IPS DF 4.7 (cell line): ENCODE results near the gene EPHA2.

ENCODE experiments used
- DNase-seq: peaks from one replicate; pipeline ENCODE4 v3.0.0-alpha.2; 2013; ENCODE audit warnings: low spot score; ENCODE audit errors: extremely low read depth

Gene EPHA2

GRCh38 chr1:16134906-16135305 lies 21.0 kb downstream of the EPHA2 start:
- DNase-seq: no peak

DNA sequence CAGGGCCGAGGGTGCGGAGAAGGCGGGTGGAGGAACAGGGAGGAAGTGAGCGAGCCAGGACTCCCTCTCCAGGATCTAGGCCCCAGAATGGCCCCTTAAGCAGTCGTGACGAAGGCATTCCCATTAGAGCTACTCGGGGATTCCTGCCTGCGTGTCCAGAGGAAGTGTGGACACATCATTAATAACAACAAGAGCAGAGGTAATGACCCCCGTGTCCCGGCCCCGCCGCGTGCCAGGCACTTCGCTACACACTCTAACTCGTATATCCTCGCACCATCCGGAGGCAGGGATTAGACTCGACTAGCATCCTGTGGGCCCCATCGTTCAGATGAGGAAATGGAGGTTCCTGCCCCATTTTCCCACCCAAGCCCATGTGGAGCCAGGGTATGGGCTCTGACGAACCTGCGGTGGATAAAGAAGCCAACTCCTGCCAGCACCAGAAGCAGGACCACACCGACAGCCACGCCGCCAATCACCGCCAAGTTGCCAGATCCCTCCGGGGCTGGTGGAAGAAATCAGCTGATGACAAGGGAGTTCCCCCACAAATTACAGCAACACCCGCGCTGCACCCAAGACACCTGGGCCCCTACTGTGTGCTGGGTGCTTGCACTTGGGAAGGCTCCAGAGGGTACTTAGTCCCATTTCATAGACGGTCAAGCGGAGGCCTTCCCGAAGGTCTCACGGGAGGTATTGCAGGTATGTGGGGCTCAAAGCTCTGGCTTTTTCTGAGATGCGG lies 21.6 kb downstream of the EPHA2 start:
- no peak for DNase-seq

- no peak for DNase-seq
Measured at GRCh38 chr1:16133007-16133961, 22.6 kb downstream of the EPHA2 start.

- no peak for DNase-seq
Measured at GRCh38 chr1:16132325-16132785, 23.5 kb downstream of the EPHA2 start.

DNA sequence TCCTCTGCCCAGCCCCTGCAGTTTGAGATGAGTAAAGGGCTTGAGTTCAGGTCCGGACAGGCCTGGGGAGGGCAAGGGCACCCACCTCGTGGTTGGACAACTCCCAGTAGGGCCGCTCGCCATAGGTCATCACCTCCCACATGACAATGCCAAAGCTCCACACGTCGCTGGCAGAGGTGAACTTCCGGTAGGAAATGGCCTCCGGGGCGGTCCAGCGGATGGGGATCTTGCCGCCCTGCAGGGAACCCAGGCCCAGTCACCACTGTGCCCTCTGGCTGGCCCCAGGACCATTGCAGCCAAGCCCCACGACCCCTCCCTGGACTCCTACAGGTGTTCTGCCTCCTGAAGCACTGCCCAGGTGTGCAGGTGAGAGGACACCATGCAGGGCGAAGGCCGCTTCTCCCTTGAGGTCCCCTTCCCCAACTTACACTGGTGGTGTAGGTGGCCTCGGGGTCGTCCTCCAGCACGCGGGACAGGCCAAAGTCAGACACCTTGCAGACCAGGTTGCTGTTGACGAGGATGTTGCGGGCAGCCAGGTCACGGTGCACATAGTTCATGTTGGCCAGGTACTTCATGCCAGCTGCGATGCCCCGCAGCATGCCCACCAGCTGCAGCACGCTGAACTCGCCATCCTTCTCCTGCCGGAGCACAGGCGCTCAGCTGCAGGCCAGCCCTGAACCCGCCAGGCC lies 24.1 kb downstream of the EPHA2 start:
- DNase-seq: no peak

DNA sequence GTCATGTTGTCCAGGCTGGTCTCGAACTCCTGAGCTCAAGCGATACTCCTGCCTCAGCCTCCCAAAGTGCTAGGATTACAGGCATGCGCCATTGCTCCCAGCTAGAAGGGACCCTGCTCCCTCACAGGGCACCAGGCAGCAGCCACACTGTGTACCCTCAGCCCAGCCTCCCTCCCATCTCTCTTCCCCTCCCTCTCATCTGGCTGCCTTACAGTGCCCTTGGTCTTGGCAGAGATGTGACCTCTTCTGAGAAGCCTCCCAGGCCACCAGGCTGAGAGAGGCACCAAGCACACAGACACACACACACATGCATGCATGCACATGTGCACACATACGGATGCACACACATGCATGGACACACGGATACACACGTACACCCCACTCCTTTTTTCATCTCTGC lies 25.0 kb downstream of the EPHA2 start:
- no peak for DNase-seq

GRCh38 chr1:16129921-16130543 lies 25.8 kb downstream of the EPHA2 start:
- DNase-seq: no peak

DNA sequence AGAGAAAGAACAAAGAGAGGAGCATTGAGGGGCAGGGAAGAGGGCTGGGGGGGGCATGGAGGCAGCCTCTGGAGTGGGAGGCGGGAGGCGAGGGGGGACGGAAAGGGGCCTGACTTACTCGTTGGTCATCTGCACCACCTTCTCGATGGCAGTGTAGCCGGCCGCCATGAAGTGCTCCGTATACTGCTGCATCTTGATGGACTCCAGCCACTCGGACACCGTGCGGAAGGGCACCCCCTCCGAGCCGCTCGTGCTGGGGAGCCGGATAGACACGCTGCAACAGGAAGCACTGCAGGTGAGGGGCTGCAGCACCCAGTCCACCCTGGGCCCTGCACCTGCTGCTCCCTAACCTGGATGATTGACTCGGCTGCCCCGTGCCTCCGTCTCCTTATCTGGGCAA lies 26.6 kb downstream of the EPHA2 start:
- DNase-seq: no peak

DNA sequence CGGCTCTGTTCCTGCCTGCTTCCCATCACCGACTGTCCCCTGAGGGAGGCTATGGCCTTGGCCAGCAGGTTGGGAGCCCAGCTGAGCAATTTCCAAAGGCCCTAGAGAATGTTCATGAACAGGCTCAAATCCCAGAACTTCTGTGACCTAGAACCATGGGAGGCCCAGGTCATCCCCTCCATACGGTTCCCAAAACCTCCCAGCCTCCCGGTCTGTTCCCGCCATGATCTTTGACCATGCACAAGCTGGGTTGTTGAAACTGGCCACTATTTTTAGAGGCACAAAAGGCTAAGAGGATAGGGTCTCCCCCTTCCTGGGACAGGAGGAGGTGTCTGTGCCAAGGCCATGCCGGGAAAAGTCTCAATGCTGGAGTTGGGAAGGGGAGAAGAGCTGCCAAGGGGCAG lies 27.5 kb downstream of the EPHA2 start:
- no peak for DNase-seq

GRCh38 chr1:16127676-16128337 lies 28.1 kb downstream of the EPHA2 start:
- DNase-seq: no peak

DNA sequence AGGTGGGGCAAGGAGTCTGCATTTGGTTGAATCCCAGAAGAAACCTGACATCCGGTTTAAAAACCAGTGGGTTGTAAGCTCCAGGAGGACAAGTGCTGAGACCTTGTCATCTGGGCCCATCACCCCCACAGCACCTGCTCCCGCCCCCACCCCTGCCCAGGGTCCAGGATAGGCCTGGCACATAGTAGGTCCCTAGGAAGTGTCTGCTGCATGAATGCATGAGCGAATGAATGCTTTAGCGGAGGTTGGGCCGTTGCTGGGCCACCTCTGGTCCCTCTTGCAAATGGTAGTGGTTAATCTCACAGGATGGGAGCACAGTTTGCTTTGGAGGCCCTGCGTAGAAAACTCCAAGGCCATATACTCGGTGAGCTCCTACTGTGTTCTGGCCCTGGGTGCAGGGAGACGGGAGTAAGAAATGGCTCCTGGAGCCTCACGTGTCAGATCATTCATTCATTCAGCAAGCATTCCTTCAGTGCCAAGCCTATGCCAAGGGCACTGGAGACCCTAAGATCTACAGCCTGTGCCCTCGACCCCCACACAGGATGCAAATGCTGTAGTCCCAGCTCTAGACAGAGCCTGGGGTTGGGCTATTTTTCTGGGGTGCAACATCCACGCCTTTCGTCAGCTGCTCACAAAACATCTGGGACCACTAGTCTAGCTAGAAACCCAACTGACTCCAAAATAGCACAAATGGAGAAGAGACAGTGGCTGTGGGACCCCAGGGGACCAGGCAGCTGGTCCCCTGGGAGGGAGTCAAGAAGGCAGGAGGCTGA lies 28.9 kb downstream of the EPHA2 start:
- no peak for DNase-seq

DNA sequence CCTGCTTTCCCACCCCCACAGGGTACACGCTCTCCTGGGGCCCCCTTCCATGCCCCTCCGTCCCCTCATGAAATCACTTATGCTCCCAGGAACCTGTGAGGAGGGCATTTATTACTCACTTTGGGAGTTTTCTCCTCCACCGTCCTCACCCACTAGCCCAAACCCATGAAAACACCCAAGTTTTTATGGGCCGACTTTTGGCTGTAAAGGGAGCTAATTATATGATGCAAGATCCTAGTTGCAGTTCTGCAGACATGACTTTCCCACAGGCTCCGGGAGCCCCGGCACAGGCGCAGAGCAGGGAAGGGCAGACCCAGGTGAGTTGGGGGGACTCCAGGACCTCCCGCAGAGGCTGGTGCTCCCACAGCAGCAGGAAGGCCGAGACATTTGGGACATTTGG lies 29.7 kb downstream of the EPHA2 start:
- DNase-seq: no peak

- DNase-seq: no peak
Measured at GRCh38 chr1:16125483-16125882, 30.4 kb downstream of the EPHA2 start.

GRCh38 chr1:16125088-16125470 lies 30.8 kb downstream of the EPHA2 start:
- no peak for DNase-seq

DNA sequence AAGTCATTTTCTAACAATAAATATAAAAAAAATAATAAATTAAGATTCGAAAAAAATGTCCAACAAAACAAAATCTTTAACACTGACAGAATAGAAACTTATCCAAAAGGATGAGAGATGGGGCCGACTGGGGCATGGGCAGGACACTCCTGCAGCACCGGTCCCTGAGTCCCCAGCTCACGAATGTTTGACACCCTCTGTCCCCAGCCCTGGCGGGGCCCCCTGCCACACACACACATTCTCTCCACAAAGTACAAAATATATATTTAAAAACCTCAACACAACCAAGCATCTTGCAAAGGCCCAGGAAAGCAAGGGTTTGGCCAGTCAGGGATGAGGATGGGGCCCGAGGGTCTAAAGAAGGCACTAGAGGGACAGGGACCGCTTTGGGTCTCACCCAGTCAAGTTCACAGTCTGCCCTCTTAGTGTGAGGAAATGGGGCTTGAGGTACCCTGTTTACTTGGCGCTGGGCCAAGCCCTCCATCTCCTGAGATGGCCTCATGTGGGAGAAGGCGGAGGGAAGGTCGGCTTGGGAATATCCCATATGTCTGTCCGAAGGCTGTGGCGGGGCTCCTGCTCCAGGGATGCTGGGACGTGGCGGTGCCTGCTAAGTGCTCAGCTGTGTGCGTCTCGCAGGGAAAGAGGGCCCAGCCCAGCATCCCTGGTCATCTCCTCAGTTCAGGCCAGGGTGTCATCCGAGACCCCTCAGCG lies 31.3 kb downstream of the EPHA2 start:
- DNase-seq: no peak

- DNase-seq: no peak
Measured at GRCh38 chr1:16122916-16123315, 33.0 kb downstream of the EPHA2 start.

GRCh38 chr1:16122350-16122881 lies 33.5 kb downstream of the EPHA2 start:
- no peak for DNase-seq

GRCh38 chr1:16120940-16121410 lies 34.9 kb downstream of the EPHA2 start:
- no peak for DNase-seq

DNA sequence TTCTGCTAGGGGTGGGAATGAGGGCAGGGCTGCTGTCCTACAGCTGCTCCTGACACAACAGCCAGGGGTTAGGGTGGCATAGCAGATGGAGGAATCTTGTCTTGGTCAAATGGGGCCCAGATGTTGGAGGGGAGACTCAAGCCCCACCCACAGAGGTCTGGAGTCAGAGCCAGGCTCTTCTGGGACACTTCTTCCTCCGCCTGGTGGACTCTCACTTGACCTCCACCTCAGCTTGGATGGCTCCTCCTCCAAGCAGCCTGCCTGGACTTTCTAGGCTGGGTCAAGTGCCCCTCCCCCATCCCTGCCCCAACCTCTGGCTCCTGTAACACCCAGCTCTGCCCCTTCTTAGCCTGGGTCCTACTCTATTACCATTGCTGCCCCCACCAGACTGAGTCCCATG lies 35.5 kb downstream of the EPHA2 start:
- DNase-seq: no peak
